ENCODE data around the gene SGMS1.

SGMS1 gene

DNA sequence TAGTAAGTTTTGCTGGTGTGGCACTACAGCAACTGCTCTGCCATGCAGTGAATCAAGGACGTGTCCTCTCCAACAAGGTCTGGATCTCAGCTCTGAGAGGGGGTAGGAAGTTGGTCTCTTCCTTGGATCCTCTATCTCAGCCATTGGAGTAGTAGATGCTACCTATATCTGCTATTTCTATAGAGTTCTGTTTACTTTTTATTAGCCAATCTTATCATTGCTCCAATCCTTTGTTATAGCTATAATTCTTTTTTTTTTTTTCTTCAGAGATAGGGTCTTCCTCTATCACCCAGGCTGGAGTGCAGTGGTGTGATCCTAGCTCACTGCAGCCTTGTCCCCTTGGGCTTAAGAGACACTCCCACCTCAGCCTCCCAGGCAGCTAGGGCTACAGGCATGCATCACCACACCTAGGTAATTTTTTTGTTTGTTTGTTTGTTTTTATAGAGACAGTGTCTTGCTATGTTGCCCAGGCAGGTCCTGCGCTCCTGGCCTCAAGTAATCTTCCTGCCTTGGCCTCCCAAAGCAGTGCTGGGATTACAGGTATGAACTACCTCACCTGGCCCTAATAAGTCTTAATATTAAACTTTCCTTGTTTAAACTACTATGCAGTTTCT is 217.2 kb downstream of the SGMS1 start:
- TF ChIP-seq, protein P1, sequence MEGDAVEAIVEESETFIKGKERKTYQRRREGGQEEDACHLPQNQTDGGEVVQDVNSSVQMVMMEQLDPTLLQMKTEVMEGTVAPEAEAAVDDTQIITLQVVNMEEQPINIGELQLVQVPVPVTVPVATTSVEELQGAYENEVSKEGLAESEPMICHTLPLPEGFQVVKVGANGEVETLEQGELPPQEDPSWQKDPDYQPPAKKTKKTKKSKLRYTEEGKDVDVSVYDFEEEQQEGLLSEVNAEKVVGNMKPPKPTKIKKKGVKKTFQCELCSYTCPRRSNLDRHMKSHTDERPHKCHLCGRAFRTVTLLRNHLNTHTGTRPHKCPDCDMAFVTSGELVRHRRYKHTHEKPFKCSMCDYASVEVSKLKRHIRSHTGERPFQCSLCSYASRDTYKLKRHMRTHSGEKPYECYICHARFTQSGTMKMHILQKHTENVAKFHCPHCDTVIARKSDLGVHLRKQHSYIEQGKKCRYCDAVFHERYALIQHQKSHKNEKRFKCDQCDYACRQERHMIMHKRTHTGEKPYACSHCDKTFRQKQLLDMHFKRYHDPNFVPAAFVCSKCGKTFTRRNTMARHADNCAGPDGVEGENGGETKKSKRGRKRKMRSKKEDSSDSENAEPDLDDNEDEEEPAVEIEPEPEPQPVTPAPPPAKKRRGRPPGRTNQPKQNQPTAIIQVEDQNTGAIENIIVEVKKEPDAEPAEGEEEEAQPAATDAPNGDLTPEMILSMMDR (IDR thresholded peaks at IDR 0.05; ENCODE audit: low read depth, low read length): no peak
- no peak for DNase-seq (ENCODE audit: low read depth in 2 of 2)
- no peak overlapping the region for H3K4me3 ChIP-seq (replicated peaks in 1 of 2; ENCODE audit: low read depth in 2 of 2, low read length in 2 of 2)

GRCh38 chr10:50405723-50406122 is 218.0 kb downstream of the SGMS1 start:
- DNase-seq (ENCODE audit: low read depth in 2 of 2): no peak
- no peak overlapping the region for H3K4me3 ChIP-seq (replicated peaks in 1 of 2; ENCODE audit: low read depth in 2 of 2, low read length in 2 of 2)
- TF ChIP-seq, protein P1 (IDR thresholded peaks at IDR 0.05; ENCODE audit: low read depth, low read length): no peak

DNA sequence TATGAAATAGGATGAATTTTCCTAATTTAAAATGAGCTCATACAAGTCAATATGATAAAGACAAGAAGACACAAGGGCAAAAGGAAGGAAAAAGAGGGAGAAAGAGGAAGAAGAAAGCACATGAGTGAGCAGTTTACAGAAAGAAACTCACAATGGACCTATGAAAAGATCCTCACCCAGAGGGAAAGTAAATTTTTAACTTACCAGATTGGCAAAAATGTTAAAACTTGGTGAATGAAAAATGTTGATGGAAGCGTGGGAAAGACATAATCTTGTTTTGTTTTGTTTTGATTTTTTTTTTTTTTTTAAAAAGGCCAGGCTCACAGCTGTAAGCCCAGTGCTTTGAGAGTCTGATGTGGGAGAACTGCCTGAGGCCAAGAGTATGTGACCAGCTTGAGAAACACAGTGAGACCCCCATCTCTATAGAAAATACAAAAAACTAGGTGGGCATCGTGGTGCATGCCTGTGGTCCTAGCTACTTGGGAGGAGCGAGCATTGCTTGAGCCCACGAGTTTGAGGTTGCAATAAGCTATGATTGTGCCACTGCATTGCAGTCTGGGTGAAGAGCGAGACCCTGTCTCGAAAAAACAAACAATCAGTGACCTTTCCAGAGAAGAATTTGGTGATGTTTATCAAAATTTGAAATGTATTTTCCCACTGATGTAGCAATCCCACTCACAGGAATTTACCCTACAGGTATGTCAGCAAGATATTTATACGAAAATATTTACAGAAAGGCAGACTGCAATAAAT is 219.6 kb downstream of the SGMS1 start:
- no peak for DNase-seq (ENCODE audit: low read depth in 2 of 2)
- TF ChIP-seq, protein P1 (IDR thresholded peaks at IDR 0.05; ENCODE audit: low read depth, low read length): no peak
- H3K4me3 ChIP-seq (replicated peaks in 1 of 2; ENCODE audit: low read depth in 2 of 2, low read length in 2 of 2): no peak overlapping the region

GRCh38 chr10:50403074-50403473 is 220.7 kb downstream of the SGMS1 start:
- DNase-seq (ENCODE audit: low read depth in 2 of 2): peak in 1 of 2 donors; percentile 56
- no peak overlapping the region for H3K4me3 ChIP-seq (replicated peaks in 1 of 2; ENCODE audit: low read depth in 2 of 2, low read length in 2 of 2)
- TF ChIP-seq, protein P1 (IDR thresholded peaks at IDR 0.05; ENCODE audit: low read depth, low read length): no peak

- H3K4me3 ChIP-seq (replicated peaks in 1 of 2; ENCODE audit: low read depth in 2 of 2, low read length in 2 of 2): no peak overlapping the region
- DNase-seq (ENCODE audit: low read depth in 2 of 2): no peak
- TF ChIP-seq, protein P1 (IDR thresholded peaks at IDR 0.05; ENCODE audit: low read depth, low read length): no peak
These were observed 221.3 kb downstream of the SGMS1 start for GRCh38 chr10:50402466-50402865.

GRCh38 chr10:50400694-50401093 is 223.1 kb downstream of the SGMS1 start:
- H3K4me3 ChIP-seq (replicated peaks in 1 of 2; ENCODE audit: low read depth in 2 of 2, low read length in 2 of 2): no peak overlapping the region
- DNase-seq (ENCODE audit: low read depth in 2 of 2): peak in 1 of 2 donors; percentile 19
- TF ChIP-seq, protein P1 (IDR thresholded peaks at IDR 0.05; ENCODE audit: low read depth, low read length): no peak
